ENCODE measurements around the gene ANKRD11.

GRCh38 chr16:89458551-89458950 is 31.8 kb downstream of the ANKRD11 start:
- TF ChIP-seq POLR2A (IDR thresholded peaks at IDR 0.05; ENCODE audit: low read length) (no peak), GATA1 (IDR thresholded peaks at IDR 0.05; ENCODE audit: low read depth, low read length) (no peak)
